Fibroblast of skin of right quadriceps (primary cell): ENCODE measurements around the gene ABCB8.
A peak's percentile ranks its signal among the peaks of the same experiment; 100 is the strongest.
"Not testable (repeated sequence)": the region's sequence is repeated elsewhere in the genome, so short reads cannot be mapped to it uniquely, and the experiment has no call there.

Experiments used
- DNase-seq: peaks from one replicate; pipeline ENCODE4 v3.0.0-alpha.2; 2013

The ABCB8 gene

DNA sequence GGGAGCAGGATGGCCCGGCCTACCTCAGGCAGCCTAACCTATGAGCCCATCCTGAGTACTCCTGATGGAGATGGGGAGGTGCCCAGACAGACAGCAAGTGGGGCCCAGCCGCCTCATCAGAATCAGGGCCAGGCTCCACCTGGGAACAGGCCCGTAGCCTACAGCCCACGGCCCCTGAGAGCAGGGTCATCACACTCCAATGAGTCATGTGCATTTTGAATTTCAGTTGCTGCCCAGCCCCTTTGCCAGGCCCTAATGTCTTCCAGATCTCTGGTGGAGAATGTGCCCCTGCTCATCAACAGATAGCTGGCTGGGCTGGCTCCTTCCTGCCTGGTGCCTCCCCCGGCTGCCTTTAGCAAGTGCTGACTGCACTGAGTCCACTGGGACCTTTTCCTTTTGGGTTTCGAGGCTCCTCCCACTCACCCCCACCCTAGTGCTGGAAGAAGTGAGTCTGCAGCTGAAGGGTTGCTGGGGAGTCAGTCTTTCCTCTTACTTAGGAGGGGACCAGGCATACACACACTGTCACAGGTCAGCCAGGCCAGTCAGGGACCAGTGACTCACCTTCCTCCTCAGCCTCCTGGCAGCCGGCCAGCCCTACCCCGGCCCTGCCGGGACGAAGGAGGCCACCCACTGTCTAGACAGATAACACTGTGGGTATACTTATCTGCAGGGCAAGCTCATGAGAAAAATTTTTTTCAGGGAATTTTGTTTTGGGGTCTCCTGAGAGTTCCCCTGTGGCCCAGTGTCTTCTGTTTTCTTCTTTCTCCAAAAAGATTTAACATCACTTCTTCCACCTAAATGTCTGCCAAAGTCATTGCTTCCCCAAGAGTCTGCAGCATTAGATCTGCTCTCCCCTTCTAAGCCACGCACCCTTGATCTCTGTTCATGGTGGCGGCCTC, 10.9 kb downstream of the ABCB8 start:
- DNase-seq: peak; percentile 90

DNA sequence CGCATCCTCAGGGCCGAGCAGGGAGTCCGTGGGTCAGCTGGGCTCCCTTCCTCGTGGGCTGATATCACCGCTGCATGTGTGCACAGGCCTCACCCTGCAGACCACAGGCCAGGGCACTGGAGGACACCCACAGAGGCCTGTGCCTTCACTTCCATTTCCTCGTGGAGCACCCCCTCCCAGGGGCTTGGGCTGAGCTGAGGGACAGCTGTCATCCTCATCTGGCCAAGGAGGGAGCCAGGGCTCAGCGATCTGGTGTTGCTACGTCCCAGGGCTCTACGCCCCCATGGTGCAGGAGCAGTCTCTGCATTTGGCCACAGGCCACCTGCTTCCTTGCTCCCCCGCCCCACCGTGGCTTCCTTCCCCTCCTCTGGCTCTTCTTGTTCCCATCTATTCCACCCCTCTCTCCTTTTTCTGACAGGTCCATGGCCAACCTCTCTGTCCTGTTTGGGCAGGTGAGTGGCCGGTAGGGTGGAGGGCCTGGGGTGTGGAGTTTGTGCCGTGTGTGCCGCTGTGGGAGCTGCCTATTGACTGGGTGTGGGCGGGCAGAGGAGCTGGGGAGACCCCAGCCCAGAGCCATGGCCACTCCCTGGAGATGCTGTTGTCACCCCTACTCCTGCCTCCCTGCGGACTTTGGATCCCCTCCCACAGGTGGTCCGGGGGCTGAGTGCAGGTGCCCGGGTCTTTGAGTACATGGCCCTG, 11.7 kb downstream of the ABCB8 start:
- no peak for DNase-seq

DNA sequence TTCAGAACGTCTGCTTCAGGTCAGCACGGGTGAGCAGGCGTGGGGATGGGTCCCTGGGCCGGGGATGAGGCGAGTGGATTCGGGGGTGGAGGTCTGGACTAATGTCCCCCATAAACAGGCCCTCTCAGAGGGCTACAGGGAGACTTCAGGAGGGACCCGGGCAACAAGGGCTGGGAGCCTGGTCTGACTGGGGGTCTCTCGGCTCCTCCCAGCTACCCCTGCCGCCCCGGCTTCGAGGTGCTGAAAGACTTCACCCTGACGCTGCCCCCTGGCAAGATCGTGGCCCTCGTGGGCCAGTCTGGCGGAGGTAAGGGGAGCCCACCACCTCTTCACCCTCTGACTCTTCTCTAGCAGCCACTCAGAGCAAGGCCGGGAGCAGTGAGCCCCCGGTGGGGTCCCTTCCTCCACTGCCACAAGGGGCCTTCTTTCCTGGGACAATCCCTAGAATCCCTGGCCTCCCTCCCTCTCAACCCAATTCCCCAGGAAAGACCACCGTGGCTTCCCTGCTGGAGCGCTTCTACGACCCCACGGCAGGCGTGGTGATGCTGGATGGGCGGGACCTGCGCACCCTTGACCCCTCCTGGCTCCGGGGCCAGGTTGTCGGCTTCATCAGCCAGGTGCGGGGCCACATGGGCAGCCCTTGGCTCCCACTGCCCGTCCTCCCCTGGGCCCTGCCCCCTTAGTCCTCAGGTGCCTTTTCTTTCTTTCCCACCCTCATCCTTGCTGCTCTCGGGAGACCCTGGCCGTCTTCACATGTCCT, 12.5 kb downstream of the ABCB8 start:
- no peak for DNase-seq

DNA sequence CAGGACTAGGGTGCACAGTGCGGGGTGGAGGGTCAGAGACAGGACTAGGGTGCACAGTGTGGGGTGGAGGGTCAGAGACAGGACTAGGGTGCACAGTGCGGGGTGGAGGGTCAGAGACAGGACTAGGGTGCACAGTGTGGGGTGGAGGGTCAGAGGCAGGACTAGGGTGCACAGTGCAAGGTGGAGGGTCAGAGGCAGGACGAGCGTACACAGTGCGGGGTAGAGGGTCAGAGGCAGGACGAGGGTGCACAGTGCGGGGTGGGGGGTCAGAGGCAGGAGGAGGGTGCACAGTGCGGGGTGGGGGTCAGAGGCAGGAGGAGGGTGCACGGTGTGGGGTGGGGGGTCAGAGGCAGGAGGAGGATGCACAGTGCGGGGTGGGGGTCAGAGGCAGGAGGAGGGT, 15.2 kb downstream of the ABCB8 start:
- DNase-seq: not testable (repeated sequence)

DNA sequence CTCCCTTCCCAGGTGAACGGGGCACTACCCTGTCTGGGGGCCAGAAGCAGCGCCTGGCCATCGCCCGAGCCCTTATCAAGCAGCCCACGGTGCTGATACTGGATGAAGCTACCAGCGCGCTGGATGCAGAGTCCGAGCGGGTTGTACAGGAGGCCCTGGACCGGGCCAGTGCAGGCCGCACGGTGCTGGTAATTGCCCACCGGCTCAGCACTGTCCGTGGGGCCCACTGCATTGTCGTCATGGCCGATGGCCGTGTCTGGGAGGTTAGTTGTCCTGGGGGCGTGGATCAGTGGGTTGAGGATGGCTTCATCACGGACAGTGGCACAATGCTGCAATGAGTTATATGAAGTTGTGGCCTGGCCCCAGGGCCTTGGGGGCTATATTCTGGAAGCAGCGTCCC, 15.7 kb downstream of the ABCB8 start:
- no peak for DNase-seq

DNA sequence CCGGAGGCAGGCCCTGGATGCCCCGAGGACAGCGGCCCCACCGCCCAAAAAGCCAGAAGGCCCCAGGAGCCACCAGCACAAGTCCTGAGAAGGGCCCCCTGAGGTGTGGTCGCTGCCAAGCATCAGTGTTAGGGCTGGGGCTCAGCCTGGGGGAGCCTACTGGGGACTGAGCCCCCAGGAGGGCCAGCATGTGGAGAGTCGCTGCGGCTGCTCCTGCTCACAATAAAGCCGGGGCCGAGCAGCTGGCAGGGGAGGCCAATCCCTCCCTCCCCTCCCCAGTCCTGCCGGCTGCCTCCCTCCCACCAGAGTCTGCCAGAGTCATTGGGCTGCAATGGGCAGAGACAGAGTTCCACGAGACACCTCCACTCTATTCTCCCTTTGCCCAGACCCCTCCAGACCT, 17.0 kb downstream of the ABCB8 start:
- DNase-seq: no peak

DNA sequence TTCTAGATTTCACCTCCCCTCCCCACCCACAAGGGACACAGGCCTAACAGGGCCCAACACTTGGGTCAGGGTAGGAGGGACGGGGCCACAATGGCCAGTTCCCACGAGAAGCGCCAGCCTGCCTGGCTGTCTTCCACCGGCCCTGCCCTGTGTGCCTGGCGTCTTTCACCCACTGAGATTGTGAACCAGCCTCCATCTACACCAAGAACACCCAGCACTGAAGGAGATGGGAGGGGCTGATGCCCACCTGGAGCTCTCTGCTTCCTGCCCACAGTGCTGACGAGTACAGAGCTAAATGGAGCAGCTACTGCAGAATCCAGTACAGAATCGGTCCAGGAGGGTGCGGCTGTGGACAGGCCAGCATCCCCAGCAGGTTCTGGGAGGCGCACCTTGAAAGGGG, 17.7 kb downstream of the ABCB8 start:
- DNase-seq: no peak

DNA sequence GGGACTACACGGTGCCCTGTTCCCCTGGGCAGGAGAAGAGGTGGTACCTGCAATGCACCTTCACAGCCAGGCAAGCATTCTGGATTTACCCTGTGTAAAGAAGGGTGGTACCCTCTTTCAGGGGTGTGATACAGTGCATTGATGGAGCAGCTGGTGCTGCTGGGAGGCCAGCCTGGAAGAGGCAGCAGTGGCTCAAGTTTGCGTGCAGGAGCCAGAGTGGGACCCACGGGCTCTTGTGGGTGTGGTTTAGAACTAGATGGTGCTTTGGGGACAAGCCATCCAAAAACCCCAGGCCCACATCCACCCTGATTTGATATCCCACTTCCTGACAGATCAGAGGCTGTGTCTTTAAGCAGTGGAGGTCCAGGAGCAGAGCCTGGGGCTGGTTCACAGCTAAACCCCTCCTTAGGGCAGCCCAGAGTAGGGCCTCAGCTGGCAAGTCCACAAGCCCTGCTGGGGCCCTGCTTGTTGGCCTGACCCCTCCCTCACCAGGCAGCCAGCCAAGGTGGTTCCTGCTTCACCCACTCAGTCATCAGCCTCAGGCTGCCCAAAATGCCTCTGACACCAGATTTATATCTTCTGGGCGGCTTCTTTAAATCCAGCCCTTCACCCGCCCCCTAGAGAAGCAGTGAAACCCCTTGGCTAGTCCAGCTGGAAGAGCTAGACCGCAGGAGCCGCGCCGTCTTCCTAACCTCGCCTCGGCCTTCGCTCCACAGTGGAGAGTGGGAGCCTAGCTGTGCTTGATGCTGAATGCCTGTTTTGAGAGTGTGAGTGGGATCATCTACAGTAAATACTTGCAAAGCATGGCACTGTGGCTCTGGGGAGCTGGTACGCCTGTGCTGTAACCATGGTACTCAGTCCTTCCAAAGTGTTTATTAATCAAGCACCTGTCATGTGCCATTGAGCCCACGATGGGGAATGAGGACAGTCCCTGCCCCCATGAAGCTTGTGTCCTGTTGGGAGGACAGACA, 18.6 kb downstream of the ABCB8 start:
- DNase-seq: peak; percentile 63

DNA sequence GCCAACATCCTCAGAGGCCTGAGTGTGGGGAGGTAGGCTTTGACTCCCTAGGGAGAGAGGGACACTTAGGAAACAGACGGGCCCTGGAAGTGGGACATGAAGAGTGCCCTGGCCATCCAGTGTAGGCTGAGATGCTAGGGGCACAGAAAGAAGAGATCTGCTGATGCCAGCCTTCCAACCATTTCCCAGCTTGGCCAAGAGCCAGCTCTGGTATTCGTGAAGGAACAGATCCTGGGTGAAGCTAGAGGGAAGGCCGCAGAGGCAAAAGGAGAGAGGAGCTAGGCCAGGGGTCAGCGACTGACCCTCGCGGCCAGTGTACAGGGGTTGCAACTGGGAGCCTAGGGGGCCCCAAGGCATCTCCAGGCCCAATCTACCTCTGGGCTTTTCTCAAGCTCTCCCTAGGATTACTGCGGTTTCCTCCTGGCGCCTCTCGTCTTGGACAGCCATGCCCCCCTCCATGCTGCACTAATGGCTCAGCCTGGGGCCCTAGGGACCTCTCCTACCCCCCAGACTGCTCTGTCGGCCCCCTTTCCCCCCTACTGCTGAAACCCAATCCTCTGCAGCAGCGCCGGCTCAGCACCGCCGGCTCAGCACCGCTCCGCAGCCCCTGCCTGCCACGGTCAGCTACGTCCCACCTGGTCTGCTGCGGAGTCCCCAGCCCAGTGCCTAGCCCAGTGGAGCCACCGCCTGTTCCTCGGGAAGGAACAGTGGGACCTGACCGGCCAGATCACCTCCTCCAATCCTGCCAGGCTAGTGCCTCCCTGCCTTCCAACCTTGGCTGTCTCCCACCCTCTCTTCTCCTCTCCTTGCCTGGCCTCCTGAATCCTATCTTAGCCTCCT, 19.9 kb downstream of the ABCB8 start, which contains the start of gene ASIC3:
Gene ASIC3, plus strand, starts transcription at position 556 of the 840 bp plus-strand sequence. CDS start 355 bp downstream, outside the sequence.
- no peak for DNase-seq

DNA sequence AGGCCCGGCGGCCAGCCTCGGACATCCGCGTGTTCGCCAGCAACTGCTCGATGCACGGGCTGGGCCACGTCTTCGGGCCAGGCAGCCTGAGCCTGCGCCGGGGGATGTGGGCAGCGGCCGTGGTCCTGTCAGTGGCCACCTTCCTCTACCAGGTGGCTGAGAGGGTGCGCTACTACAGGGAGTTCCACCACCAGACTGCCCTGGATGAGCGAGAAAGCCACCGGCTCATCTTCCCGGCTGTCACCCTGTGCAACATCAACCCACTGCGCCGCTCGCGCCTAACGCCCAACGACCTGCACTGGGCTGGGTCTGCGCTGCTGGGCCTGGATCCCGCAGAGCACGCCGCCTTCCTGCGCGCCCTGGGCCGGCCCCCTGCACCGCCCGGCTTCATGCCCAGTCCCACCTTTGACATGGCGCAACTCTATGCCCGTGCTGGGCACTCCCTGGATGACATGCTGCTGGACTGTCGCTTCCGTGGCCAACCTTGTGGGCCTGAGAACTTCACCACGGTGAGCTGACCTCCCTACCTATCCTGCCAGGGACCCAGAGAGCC, 20.7 kb downstream of the ABCB8 start:
- DNase-seq: no peak

DNA sequence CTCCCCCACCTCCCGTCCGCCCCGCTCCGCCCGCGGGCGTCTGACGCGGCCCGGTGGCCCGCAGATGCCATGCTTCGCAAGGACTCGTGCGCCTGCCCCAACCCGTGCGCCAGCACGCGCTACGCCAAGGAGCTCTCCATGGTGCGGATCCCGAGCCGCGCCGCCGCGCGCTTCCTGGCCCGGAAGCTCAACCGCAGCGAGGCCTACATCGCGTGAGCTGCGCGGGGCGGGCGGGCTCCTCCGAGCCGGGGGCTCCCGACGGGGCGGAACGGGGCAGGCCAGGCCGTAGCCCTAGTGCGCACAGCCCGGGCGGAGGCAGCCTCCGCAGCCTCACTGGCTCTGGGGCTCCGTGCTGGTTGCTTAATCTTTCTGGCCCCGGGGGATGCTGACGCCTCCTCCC, 22.9 kb downstream of the ABCB8 start:
- DNase-seq: peak; percentile 66

DNA sequence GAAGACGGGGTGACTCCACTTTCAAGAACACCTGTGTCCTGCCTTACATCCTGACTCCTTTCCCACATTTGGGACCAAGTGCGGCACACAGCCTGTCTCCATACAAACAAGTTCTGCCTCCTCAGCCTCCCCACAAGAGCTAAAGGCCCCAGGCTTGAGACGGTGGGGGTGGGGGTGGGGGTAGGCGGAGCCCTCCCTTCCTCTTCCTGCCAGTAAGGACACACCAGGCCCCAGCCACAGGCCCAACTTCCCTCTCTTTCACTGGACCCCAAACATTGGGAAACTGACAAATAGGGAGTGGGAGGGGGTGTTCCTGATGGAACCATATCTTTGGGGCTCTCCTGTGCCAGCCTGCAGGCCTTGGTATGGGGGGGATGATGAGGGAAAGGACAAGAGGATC, 24.8 kb downstream of the ABCB8 start:
- no peak for DNase-seq

DNA sequence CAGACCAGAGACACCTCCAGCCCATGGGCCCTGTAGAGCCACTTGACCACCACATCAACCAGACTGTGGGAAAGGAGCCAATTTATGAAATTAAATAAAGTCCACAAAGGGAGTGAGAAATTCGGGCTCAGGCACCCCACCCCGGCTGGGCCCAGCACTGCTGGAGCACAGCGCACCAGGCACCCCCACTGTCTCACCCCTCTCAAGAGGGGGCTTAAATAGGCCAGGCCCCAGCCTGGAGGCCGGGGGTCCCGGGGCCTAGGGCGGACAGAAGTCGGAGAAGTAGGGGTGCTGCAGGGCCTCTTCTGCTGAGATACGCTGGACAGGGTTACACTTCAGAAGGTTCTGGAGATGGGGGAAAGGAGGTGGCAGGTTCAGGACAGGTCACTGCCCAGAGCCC, 25.5 kb downstream of the ABCB8 start:
- no peak for DNase-seq

DNA sequence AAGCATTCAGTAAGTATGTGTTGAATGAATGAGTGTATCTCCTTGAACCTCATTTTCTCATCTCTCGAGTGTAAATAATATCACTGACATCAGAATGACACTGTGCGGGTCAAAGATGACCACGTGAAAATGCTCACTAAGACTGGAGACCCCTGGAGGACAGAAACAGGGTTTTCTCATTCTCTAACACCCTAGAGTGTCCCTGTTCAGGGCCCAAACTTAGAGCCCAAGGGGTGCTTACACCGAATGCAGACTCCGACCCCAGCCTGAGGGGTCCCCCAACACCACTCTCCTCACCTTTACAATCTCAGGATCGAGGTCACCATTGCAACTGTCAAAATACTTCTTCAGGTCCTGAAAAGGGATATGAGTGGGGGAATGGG, 28.0 kb downstream of the ABCB8 start:
- no peak for DNase-seq

DNA sequence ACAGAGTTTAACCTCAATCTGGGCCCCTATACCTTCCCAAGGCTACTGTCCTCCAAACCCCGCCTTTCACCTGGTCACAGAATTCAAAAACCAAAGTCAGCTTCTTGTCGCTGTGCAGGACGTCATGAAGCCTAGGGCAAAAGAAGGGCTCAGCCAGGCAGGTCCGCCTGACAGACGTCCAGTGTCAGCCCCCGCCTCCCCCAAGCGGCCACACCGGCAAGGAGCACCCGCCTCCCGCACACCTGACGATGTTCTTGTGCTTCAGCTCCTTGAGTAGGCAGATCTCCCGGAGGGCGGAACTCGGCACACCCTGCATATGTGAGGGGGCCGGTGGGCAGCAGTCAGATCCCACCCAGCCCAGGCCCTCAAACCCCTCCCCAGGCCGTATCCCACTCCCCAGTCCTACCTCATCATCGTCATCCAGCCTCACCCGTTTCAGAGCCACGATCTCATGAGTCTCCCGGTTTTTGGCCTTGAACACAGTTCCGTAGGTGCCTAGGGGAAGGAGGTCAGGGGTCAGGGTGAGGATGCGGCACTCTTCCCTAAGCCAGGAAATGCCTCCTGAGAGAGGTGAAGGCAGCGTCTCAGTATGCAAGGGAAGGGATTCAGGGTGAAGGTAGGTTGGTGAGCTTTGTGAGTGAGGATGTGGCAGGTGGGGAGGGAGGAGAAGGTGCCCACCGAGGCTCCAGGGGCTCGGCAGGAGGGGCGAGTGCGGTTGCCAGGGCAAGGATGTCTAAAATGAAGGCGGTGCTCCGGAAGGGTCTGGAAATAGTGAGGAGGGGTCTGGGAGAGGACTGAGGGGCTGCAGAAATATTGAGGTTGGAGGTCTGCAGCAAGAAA, 28.6 kb downstream of the ABCB8 start:
- DNase-seq: no peak

DNA sequence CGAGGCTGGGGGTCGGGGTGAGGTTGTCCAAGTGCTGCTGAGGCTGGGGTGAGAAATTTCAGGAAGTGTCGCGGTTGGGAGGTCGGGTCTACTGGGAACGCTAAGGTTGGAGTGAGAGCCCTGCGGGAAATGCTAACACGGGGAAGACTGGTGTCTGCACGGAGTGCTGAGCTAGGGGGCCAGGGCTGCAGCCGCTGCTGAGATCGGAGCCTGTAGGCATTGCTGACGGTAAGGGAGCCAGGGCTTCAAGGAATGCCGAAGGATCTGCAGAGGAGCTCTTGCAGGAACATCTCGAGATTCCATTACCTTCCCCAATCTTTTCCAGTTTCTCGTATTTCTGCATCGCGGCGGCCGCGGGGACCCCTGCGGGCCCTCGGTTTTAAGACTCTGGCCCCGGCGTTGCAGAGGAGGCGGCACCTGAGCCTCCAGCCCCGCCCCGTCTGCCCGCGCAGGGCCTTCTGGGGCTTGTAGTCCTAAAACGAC, 29.3 kb downstream of the ABCB8 start, which contains the start of gene CDK5:
Gene CDK5, minus strand, starts transcription at position 392 of the 483 bp plus-strand sequence. Its CDS starts 49 bp downstream, at position 343.
- no peak for DNase-seq

DNA sequence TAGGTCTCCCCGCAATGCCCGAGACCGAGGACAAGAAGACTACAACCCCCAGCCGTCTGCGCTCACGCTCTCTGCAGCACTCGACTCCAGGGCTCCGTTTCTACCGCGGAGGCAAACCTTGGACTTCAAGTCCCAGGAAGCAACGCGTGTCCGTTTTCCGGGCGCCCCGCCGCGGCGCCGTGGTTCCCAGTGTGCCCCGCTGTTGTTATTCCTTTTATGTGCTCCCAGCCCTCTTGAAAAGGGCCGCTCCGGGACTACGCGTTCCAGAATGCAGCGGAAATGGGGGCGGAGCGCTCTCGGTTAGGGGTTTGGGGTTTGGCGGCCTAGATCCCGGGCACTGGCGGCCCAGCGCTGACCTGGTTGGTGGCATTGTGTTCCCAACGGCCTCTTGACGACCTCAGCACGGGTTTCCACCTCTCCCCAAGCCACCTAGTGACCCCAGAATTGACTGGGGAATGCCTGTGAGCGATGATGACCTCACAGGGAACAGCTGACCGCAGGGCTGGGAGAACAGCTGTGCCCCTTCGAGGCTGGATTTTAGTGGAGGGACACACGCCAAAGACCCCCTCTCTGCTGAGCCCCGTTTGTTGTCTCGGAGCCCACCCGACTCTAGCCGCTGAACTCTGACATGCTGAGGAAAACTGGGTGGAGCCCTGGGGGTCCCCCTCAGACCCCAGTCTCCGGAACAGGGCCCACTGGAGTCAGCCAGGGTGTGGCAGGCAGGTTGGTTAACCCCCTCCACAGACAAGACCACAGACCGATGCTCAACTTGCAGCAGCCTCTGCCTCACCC, 29.9 kb downstream of the ABCB8 start:
- peak; percentile 100 for DNase-seq

DNA sequence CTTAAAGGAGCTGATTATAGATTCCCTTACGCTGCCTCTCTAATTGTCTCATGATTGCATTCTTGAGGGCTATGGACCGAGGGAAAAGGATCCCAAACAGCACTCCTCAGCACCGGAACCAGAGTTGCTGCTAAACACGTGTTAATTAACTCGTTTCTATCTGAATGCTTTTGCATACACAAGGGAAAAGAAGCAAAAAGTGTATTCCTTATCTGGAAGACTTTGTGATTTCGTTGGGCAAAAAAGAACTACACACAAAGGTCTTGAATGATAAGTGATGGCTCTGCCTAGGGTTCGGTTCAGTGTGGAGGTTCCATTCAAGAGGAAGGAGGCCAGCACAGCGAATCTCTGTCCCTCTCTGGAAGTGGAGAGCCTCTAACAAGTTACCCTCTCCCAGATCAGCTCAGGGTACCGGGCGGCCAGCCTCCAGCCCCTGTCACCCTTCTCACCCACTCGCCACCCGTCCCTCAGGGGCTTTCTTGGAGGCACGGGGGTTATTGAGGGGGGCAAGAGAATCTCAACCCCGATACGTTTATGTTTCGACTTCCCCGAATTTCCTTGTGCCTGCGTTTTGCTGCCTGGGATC, 30.6 kb downstream of the ABCB8 start:
- DNase-seq: no peak
